Dedifferentiated amniotic fluid mesenchymal stem cell (primary cell): ENCODE measurements around the gene CDC5L.

ENCODE experiments used
- DNase-seq: peaks from one replicate; pipeline ENCODE4 v3.0.0-alpha.2; 2016; ENCODE audit errors: extremely low spot score

CDC5L gene

GRCh38 chr6:44452725-44453124 is 65.2 kb downstream of the CDC5L start:
- DNase-seq: peak; percentile 36

GRCh38 chr6:44453146-44453545 is 65.6 kb downstream of the CDC5L start:
- no peak for DNase-seq

GRCh38 chr6:44454198-44454597 is 66.7 kb downstream of the CDC5L start:
- no peak for DNase-seq

- no peak for DNase-seq
Measured at GRCh38 chr6:44456070-44456965, 68.8 kb downstream of the CDC5L start.

GRCh38 chr6:44456966-44457292 is 69.4 kb downstream of the CDC5L start:
- no peak for DNase-seq

GRCh38 chr6:44457596-44457995 is 70.1 kb downstream of the CDC5L start:
- no peak for DNase-seq

- no peak for DNase-seq
Measured at GRCh38 chr6:44458551-44458950, 71.0 kb downstream of the CDC5L start.

- no peak for DNase-seq
Measured at GRCh38 chr6:44462335-44462734, 74.8 kb downstream of the CDC5L start.

- DNase-seq: no peak
Measured at GRCh38 chr6:44462797-44463727, 75.6 kb downstream of the CDC5L start.

- DNase-seq: no peak
Measured at GRCh38 chr6:44463728-44464450, 76.4 kb downstream of the CDC5L start.

- no peak for DNase-seq
Measured at GRCh38 chr6:44464527-44465310, 77.2 kb downstream of the CDC5L start.

GRCh38 chr6:44466955-44467354 is 79.4 kb downstream of the CDC5L start:
- no peak for DNase-seq

GRCh38 chr6:44468835-44469234 is 81.3 kb downstream of the CDC5L start:
- DNase-seq: no peak

- no peak for DNase-seq
Measured at GRCh38 chr6:44470115-44470464, 82.6 kb downstream of the CDC5L start.

- DNase-seq: no peak
Measured at GRCh38 chr6:44470746-44471145, 83.2 kb downstream of the CDC5L start.

GRCh38 chr6:44471271-44471981 is 83.9 kb downstream of the CDC5L start:
- no peak for DNase-seq

GRCh38 chr6:44472250-44472945 is 84.9 kb downstream of the CDC5L start:
- DNase-seq: no peak

- no peak for DNase-seq
Measured at GRCh38 chr6:44473393-44474189, 86.1 kb downstream of the CDC5L start.

GRCh38 chr6:44474190-44474631 is 86.7 kb downstream of the CDC5L start:
- DNase-seq: no peak
